ENCODE data around the gene GPR132.

The GPR132 gene

DNA sequence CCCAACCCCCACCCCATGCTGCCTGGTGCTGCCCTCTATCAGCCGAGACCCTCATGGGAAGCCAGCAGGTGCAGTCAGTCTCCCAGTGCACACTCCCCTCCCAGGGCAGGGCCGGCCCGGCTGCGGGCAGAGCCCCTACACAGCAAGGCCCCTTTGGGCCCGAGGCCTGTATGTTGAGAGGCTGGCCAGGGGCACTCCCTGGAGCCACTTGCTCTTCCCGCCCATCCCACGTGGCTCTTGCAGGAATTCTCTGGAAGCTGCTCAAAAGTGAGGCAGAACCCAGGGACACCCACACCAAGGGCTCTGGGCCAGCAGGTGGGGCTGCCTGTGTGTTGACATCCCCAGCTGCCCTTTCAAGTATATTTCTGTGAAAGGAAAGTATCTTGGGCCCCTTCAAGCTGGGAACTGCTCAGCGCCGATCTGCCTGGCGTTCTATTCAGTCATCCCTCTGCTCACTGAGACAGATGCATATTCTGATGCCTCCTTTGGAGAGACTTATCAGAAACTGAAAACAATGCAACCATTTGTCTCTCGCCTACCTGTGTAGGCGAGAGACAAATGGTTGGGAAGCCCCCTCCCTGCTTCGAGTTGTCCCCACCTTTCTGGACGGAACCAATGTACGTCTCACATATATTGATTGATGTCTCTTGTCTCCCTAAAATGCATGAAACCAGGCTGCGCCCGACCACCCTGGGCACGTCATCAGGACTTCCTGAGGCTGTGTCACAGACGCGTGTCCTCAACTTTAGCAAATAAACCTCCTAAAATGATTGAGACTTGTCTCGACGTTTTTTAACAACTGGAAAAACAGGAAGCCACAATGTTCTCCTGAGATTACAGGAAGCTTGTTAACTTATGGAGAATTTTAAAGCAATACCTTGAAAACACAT is 6.0 kb downstream of the GPR132 start:
- DNase-seq (ENCODE audit: extremely low spot score) = no peak
- no peak for TF ChIP-seq LEF1 (IDR thresholded peaks at IDR 0.05; ENCODE audit: borderline replicate concordance)
- TF ChIP-seq ZNF384 (IDR thresholded peaks at IDR 0.05) = no peak
- TF ChIP-seq SP1 (IDR thresholded peaks at IDR 0.05) = no peak
- TF ChIP-seq TARDBP (IDR thresholded peaks at IDR 0.05) = no peak
- TF ChIP-seq FOXA1 (IDR thresholded peaks at IDR 0.05) = no peak
- no peak for TF ChIP-seq ELF4 (IDR thresholded peaks at IDR 0.05)
- no peak for TF ChIP-seq FOXM1 (IDR thresholded peaks at IDR 0.05; ENCODE audit: borderline replicate concordance)
- TF ChIP-seq FOXK2 (IDR thresholded peaks at IDR 0.05) = no peak
- TF ChIP-seq SUZ12 (IDR thresholded peaks at IDR 0.05) = no peak
- no peak for TF ChIP-seq L3MBTL2 (conservative IDR thresholded peaks at IDR 0.05)
- TF ChIP-seq ARNT (IDR thresholded peaks at IDR 0.05) = no peak
- TF ChIP-seq NFRKB (IDR thresholded peaks at IDR 0.05) = no peak
- no peak for TF ChIP-seq HDGF (IDR thresholded peaks at IDR 0.05; ENCODE audit: borderline replicate concordance)
- TF ChIP-seq, protein P1, sequence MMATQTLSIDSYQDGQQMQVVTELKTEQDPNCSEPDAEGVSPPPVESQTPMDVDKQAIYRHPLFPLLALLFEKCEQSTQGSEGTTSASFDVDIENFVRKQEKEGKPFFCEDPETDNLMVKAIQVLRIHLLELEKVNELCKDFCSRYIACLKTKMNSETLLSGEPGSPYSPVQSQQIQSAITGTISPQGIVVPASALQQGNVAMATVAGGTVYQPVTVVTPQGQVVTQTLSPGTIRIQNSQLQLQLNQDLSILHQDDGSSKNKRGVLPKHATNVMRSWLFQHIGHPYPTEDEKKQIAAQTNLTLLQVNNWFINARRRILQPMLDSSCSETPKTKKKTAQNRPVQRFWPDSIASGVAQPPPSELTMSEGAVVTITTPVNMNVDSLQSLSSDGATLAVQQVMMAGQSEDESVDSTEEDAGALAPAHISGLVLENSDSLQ (IDR thresholded peaks at IDR 0.05) = no peak
- no peak for TF ChIP-seq BHLHE40 (IDR thresholded peaks at IDR 0.05; ENCODE audit: borderline replicate concordance)
- ChIA-PET POLR2A (no interaction called here), CTCF (interaction anchor here (0.9 to 1.5 kb wide), 2 partner anchors 13 to 14 kb away, joined by 3 to 4 read pairs; no protein-coding TSS in a partner anchor)

DNA sequence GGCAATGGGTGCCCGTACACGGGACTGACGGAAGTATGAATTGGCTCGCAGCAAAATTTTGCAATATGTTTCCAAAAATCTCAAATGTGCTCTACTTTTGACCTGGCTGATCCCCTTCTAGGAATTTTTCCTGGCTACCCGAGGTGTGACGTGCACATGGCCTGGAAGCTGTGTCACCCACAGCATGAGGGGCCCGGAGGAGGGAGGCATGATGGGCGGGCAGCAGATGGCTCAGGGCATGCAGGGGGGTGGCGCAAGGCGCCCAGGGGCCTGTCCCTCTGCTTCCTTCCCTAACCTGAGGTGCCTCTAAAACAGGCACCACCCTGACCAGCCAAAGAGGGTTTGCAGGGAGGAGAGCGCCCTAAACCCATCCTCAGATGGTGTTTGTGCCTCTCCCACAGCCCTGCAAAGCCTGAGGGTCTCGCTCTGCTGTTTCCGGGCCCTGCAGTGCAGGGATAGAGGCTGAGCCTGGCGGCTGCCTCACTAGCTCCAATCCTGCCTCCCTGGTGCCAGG is 6.7 kb downstream of the GPR132 start:
- POLR2A ChIA-PET = no interaction called here

DNA sequence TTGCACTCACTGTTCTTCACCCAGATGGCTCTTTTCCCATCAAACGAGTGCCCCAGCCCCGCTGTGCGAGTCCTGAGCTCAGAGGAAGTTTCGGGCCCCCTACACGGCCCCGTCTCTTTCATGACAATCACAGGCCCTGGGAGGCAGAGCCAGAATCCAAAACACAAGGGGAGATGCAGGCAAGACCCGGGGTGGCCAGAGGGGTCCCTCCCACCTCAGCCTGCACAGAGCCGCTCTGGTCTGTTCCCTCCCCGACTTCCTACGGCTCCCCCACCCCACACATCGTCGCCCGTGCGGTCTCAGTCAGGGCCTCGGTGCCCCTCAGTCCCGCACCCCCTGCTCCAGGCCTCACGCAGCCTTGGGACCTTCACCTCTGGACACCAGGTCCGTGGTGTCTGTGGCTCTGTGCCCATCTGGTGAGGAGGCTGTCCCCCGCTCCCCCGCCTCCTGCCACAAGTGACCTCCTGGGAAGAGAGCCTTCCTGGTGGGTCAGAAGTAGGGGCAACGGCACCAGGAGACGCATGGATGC is 8.9 kb downstream of the GPR132 start:
- no peak for TF ChIP-seq LEF1 (IDR thresholded peaks at IDR 0.05; ENCODE audit: borderline replicate concordance)
- TF ChIP-seq TARDBP (IDR thresholded peaks at IDR 0.05) = no peak
- no peak for TF ChIP-seq ARNT (IDR thresholded peaks at IDR 0.05)
- TF ChIP-seq NFRKB (IDR thresholded peaks at IDR 0.05) = no peak
- POLR2A ChIA-PET = no interaction called here
- no peak for DNase-seq (ENCODE audit: extremely low spot score)
- CTCF ChIA-PET = interaction anchor here (1.4 kb wide), 1 partner anchor 11 kb away, joined by 4 read pairs; no protein-coding TSS in a partner anchor

More for the DNA sequence above, 6.7 kb downstream of the GPR132 start:
- CTCF ChIA-PET = interaction anchor here (0.9 to 1.5 kb wide), 2 partner anchors 12 to 15 kb away, joined by 3 to 4 read pairs; no protein-coding TSS in a partner anchor
- DNase-seq (ENCODE audit: extremely low spot score) = no peak
- TF ChIP-seq NFRKB (IDR thresholded peaks at IDR 0.05) = no peak
- no peak for TF ChIP-seq LEF1 (IDR thresholded peaks at IDR 0.05; ENCODE audit: borderline replicate concordance)
- TF ChIP-seq TARDBP (IDR thresholded peaks at IDR 0.05) = no peak
- TF ChIP-seq FOXA1 (IDR thresholded peaks at IDR 0.05) = no peak
- no peak for TF ChIP-seq ZNF384 (IDR thresholded peaks at IDR 0.05)
- no peak for TF ChIP-seq ARNT (IDR thresholded peaks at IDR 0.05)
- TF ChIP-seq, protein P1 (IDR thresholded peaks at IDR 0.05) = no peak
- TF ChIP-seq SP1 (IDR thresholded peaks at IDR 0.05) = no peak
- TF ChIP-seq BHLHE40 (IDR thresholded peaks at IDR 0.05; ENCODE audit: borderline replicate concordance) = no peak
- TF ChIP-seq ELF4 (IDR thresholded peaks at IDR 0.05) = no peak
- TF ChIP-seq FOXM1 (IDR thresholded peaks at IDR 0.05; ENCODE audit: borderline replicate concordance) = no peak
- no peak for TF ChIP-seq CTBP1 (IDR thresholded peaks at IDR 0.05; ENCODE audit: borderline replicate concordance)
- TF ChIP-seq L3MBTL2 (conservative IDR thresholded peaks at IDR 0.05) = no peak
- TF ChIP-seq HDGF (IDR thresholded peaks at IDR 0.05; ENCODE audit: borderline replicate concordance) = no peak
- TF ChIP-seq FOXK2 (IDR thresholded peaks at IDR 0.05) = no peak
- TF ChIP-seq SUZ12 (IDR thresholded peaks at IDR 0.05) = no peak

DNA sequence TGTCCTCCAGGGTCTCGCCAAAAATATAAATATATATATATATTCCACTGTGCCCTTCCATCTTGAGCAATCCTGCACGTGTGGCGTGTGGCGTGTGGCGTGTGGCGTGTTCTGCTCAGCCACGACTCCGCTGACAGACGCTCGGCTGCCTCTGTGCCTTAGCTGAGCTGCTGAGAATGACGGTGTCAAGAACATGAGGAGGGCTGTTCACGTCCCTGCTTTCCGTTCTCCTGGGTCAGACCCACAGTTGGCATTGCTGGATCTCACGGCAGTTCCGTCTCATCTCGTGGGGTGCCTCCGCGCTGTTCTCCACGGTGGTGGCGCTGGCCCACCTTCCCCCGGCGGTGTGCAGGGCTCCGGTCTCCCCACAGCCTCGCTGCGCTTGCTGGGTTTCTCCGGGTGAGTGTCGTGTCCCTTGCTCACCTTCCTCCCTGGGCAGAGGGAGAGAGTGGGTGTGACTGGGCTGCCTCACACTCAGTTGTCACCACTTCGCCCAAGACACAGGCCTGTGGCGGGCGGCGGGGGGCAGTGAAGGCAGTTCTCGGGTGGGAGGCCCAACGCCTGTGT is 9.4 kb downstream of the GPR132 start:
- DNase-seq (ENCODE audit: extremely low spot score) = no peak
- TF ChIP-seq, protein P1 (IDR thresholded peaks at IDR 0.05) = no peak
- TF ChIP-seq LEF1 (IDR thresholded peaks at IDR 0.05; ENCODE audit: borderline replicate concordance) = no peak
- ChIA-PET POLR2A (no interaction called here), CTCF (no interaction called here)

DNA sequence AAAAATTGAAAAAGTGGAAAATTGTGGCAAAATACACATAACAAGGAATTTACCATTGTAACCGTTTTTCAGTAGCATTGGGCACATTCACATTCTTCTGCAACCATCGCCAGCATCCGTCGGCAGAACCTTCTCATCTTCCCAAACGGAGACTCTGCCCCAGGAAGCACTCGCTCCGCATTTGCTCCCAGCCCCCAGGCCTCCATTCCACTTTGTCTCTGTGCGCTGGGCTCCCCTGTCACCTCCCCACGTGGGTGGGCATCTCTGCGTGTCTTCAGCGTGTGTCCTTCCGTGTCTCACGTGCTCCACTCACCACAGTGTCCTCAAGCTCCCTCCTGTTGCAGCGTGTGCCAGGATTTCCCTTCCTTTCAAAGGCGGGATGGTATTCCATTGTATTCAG is 9.9 kb downstream of the GPR132 start:
- POLR2A ChIA-PET = no interaction called here
- CTCF ChIA-PET = no interaction called here
- DNase-seq (ENCODE audit: extremely low spot score) = no peak
- TF ChIP-seq BHLHE40 (IDR thresholded peaks at IDR 0.05; ENCODE audit: borderline replicate concordance) = no peak

DNA sequence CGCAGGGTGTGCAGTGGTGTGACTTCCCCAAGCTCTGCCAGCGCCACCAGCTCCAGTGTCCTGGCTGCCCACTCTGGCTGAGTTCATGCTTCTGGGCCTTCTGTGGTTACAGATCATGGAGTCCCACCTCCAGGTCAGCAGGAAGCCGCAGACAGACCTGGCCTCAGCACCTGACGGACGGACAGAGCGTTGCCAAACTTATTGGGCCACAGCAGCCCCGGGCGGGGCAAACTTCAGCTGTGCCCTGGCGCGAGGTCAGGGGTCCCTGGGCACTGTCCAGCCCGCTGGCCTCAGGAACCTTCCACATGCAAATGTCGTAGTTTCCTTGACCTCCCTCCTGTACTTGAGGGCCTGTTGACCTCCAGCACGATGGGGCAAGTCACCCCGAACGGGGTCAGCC is 11.2 kb downstream of the GPR132 start:
- DNase-seq (ENCODE audit: extremely low spot score) = no peak
- TF ChIP-seq, protein P1 (IDR thresholded peaks at IDR 0.05) = no peak
- TF ChIP-seq L3MBTL2 (conservative IDR thresholded peaks at IDR 0.05) = no peak
- TF ChIP-seq CTBP1 (IDR thresholded peaks at IDR 0.05; ENCODE audit: borderline replicate concordance) = no peak
- TF ChIP-seq SP1 (IDR thresholded peaks at IDR 0.05) = no peak
- TF ChIP-seq ZNF384 (IDR thresholded peaks at IDR 0.05) = no peak
- TF ChIP-seq HDGF (IDR thresholded peaks at IDR 0.05; ENCODE audit: borderline replicate concordance) = no peak
- TF ChIP-seq LEF1 (IDR thresholded peaks at IDR 0.05; ENCODE audit: borderline replicate concordance) = no peak
- TF ChIP-seq NFRKB (IDR thresholded peaks at IDR 0.05) = no peak
- no peak for TF ChIP-seq FOXM1 (IDR thresholded peaks at IDR 0.05; ENCODE audit: borderline replicate concordance)
- TF ChIP-seq TARDBP (IDR thresholded peaks at IDR 0.05) = no peak
- TF ChIP-seq ARNT (IDR thresholded peaks at IDR 0.05) = no peak
- no peak for TF ChIP-seq BHLHE40 (IDR thresholded peaks at IDR 0.05; ENCODE audit: borderline replicate concordance)
- ChIA-PET CTCF (interaction anchor here (1.3 to 1.4 kb wide), 2 partner anchors 11 to 36 kb away, joined by 3 to 5 read pairs; no protein-coding TSS in a partner anchor), POLR2A (no interaction called here)
